COLO829 (cell line): ENCODE results near the gene CFH.
"Not testable (repeated sequence)": the region's sequence is repeated elsewhere in the genome, so short reads cannot be mapped to it uniquely, and the experiment has no call there.

Experiments
- DNase-seq: peaks from one replicate; pipeline ENCODE4 v3.0.0; 2012; ENCODE audit warnings: low spot score

The CFH gene

DNA sequence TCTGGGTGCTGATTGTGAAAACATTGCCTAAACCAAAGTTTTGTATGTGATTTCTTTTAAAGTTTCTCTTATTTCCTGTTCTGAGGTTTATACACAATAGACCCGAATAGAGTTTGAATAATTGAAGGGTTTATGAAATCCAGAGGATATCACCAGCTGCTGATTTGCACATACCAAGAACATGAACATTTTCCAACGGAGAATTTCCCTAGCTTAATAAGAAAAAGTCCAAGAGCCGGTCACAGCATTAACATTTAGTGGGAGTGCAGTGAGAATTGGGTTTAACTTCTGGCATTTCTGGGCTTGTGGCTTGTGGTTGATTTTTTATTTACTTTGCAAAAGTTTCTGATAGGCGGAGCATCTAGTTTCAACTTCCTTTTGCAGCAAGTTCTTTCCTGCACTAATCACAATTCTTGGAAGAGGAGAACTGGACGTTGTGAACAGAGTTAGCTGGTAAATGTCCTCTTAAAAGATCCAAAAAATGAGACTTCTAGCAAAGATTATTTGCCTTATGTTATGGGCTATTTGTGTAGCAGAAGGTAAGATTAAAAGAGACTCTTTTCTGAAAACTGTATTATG lies at the start of gene CFH:
Gene CFH, plus strand, starts transcription at position 407 of the 579 bp plus-strand sequence. Its CDS starts 75 bp downstream, at position 482.
- DNase-seq: no peak

DNA sequence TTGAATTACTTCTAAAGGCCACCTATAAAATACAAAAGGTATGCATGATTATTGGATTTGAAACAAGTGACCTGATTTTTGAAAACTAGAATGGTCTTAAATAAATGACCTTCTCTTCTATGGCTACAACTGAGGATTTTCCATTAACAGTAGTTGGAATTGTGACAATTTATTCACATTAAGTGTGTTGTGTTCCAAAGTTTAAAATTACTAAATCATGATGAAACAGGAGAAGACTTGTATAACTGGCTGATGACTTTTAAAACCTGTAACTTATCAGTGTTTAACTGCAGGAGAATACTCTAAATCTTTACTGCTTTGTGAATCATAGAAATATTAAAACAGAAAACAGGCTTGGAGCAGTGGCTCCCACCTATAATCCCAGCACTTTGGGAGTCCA lies 48.2 kb upstream of the CFH start:
- no peak for DNase-seq

DNA sequence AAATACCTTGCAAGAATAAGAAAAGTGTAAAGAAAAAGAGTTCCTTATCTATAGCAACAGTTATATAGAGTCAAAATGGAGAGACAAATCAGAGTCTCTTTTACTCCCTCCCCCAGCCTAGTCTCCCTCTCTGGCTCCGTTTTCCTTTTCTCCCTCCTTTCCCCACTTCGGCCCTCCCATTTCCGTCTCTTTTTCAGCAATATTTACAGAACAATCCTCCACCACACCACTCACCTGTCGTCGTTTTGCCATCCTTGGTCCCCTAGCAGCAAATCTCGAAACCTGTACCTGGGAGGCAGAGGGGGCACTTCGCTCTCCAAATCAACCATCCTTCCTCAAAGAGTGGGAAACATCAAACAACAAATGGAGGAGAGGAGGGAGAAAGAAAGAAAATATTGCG lies 43.9 kb upstream of the CFH start:
- no peak for DNase-seq

DNA sequence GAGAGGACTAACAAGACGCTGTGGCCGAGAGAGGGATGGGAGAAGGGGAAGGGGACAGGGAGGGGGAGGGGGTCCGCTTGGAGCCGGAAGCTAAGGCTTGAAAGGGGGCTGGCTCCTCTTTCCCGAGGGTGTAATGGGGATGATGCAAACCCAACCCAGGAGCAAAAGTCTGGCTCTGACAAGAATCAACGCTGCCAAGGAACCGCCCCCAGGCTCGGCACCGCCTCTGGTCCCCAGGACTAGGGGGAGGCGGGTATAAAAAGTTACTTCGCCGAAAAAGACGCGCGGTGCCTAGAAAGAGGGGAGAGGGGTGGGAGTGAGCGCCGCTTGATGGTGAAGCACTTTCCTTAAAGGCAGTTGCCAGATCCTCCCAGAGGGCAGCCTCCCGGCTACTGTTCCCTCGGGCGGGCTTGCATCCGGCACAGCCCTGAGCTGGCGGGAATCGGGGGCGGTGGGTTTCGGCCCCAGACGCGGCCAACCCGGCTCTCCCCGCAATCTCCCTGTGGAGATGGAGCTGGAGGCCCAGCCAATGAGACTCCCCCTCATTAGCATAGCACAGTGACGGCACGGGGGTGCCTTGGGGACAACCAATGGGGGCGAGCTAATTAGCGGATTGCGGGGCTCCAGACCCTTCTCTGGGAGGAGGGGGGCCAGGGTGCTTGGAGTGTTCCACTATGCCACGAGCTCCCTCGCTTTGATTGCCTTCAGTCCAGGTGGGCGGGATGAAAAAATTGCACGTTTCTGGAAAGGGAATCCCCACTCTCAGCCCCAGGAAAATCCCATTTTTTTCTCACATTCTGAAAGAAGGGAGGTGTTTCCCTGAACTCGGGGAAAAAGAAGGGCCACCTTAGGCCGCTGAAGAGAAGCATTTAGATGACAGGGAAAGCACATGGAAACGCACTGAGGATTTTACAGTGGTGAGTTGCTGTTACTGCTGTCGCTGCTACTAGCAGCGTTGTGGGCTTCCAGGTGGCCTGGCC lies 43.2 kb upstream of the CFH start, which contains the start of gene KCNT2:
Gene KCNT2, minus strand, starts transcription at position 51 of the 980 bp plus-strand sequence. CDS start 131 bp downstream, outside the sequence.
- no peak for DNase-seq

DNA sequence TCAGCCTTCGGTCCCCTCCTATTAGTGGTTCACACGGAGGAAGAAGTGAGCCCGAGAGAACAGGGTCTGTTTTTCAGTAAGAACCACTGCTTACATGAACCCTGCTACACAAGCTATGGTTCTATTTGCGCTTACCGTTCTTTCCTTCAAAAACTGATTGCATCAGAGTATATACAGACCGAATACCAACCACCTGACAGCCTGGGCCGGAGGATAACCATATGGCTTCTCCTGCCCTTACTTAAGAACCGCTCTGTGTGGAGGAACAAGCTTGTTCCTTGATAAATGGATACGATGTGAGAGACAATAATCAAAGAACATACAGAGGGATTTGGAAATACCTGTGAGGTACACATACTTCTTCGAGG lies 42.5 kb upstream of the CFH start:
- DNase-seq: no peak

DNA sequence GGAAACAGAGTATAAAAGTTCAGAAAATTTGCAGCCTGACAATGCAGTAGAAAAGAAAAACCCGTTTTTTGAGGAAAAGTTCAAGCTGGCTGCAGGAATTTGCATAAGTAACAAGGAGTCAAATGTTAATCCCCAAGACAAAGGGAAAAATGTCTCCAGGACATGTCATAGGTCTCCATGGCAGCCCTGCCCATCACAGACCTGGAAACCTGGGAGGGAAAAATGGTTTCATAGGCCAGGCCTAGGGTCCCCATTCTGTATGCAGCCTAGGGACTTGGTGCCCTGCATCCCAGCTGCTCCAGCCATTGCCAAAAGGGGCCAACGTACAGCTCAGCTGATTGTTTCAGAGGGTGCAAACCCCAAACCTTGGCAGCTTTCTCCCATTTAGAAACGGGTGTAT lies 40.0 kb upstream of the CFH start:
- no peak for DNase-seq

DNA sequence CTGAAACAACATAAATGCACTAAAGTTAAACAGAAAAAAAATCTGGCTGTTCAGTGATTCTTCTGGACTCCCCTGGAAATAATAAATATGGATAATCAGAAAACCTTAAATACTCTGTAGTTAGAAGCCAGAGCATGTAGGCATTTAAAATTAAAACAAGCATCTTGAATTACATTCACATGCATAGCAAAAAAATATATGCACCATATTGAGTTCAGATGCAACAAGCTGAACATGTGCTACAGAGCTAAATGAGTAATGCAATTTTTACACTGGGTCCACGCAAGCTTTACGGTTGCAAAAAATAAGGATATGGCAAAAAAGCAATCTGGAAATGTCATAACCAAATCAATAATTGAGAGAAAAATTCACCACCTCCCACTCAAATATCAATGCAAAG lies 32.1 kb upstream of the CFH start:
- no peak for DNase-seq

DNA sequence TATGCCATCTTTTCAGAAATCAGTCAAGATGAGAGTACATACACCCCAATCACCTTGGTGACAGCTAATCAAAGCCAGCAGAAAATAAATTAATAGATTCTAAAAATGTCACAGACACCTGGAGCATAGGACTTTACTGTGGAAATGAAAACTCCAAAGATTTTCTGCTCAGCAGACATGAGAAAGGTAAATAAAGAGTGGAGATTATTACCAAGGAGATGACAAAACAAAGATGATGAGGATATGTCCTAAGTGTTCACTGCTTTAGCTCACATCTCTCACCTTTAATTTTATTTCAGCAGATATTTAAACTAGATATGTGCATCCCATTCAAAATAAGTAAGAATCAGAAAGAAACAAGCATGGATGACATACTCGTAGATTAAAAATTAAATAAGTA lies 28.8 kb upstream of the CFH start:
- no peak for DNase-seq

DNA sequence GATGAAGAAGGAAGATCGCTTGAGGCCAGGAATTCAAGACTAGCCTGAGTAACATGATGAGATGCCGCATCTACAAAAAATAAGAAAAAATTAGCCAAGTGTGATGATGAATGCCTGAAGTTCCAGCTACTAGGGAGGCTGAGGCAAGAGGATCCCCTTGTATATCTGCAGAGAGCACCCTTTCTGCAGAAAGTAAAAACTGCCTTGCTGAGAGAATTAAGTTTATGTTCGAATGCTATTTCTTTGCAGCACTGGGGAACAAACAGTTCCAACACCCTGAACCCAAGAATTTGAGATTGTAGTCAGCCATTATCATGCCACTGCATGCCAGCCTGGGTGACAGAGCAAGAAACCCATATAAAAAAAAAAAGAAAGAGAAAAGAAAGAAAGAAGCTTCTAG lies 23.0 kb upstream of the CFH start:
- DNase-seq: no peak

DNA sequence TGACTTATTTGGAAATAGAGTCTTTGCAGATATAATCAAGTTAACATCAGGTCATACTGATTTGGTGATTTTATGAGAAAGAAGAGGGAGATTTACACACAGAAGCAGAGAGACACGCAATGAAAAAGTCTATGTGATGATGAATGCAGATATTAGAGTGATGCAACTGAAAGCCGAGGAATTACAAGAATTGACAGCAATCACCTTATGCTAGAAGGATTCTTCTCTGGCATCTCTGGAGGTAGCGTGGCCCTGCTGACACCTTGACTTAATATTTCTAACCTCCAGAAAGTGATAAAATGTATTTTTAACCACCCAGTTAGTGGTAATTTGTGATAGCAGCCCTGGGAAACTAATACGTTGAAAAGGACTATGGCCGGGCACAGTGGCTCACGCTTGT lies 14.2 kb upstream of the CFH start:
- no peak for DNase-seq

DNA sequence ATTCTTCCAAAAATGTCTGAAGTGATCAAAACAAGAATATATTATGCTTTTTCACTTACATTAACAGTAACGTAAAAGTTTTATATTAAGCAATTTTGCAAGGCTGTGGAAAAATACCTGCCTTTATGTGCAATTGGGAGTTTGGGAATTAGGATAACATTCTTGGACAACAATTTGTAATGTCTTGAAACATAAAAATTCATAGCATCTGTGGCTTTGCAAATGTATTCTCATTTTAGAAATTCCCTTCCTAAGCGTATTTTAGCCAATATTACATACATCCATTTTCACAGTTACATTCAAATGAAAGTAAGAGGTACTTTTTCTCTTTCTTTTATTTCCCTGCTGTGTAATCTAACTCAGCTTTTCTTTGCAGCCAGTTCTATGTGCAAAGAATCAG lies 13.4 kb upstream of the CFH start:
- no peak for DNase-seq

DNA sequence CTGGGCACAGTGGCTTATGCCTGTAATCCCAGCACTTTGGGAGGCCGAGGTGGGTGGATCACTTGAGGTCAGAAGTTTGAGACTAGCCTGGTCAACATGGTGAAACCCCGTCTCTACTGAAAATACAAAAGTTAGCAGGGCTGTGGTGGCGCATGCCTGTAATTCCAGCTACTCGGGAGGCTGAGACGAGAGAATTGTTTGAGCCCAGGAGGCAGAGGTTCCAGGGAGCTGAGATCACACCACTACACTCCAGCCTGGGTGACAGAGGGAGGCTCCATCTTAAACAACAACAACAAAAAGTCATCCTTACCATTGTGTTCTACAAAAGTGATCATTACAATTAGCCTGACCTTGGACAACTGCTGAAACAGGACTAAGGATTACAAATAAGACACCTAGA lies 12.6 kb upstream of the CFH start:
- not testable (repeated sequence) for DNase-seq

DNA sequence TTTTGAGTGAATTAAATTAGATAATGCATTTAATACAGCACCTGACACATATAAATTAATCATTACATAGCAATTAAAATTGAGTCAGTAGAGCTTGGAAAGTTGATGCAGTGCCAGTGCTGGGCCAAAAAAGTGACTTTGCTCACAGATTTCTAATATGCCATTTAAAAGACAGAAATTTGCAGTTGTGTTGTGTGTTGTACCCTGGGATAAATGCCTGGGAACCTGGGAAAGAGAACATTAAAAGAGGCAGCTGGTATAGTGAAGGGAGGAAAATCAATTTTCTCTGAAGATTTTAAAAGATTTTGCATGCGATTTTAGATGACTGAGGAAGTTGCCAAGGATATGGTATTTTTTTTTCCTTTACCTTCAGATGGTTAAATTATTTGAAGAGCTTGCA lies 10.9 kb upstream of the CFH start:
- DNase-seq: no peak

DNA sequence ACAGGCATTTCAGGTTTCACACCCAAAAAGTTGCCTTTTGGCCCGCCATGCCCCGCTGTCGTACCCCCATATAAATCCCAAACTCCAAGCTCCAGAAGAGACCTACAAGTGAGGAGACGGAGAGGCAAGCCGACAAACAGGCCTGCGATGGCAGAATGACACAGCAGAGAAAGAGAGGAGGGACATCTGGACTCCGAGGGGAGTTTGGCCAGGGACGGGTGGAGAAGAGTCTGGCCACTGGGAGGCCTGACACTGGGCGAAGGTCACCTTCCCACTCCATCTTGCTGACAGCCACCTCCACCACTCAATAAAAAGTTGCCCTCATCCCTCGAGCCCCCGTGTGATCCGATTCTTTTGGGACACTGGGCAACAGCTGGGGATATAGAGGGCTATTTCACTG lies 1.9 kb upstream of the CFH start:
- DNase-seq: no peak

DNA sequence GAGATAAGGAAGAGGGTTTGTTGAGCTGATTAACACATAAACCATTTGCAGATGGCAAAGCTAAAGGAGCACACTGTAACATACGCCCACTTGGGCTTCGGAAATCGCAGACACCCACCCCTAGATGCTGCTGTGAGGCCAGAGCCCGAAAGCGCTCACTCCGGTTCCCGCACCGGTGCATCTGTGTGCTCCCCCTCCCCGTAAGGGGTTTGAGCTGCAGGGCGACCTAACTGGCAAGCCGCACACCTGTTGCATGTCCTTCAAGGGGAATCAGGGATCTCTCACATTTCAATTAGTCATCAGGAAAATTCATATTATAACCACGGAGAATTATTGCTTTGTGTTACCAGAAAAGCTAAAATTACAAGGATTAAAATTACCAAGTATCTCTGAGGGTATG lies 1.4 kb upstream of the CFH start:
- DNase-seq: no peak

DNA sequence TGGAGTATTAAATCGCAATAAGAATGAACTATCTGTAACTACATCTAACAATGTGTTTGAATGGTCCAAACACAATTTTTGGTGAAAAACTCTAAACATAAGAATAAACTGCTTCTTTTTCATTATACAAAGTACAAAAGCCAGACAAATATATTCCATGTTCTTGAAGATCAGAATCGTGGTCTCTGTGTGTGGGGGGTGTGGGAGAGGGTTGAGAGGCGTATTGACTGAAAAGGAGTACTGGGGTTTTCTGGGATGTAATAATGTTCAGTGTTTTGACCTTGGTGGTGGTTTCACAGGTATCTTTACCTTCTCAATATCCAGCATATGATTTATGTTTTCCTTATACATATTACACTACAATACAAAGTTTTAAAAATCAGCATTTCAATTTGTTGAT lies 764 bp upstream of the CFH start:
- no peak for DNase-seq

DNA sequence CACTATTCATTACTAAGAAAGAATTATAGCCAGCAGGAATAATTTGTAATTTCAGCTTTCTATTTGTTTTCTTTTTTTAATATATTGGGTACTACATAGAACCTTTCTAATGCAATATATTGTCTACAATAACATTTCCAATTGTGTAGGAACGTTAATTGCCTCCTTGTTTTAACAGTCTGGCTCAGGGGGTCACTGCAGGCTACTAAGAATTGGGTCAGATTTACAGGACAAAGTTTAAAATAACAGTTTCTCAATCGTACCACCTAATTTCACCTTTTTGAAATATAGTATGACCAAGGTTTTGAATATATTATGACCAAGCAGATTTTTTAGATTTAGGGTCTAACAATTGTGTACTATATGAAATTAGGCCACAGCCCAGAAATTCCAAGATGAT lies 2.4 kb downstream of the CFH start:
- DNase-seq: no peak

DNA sequence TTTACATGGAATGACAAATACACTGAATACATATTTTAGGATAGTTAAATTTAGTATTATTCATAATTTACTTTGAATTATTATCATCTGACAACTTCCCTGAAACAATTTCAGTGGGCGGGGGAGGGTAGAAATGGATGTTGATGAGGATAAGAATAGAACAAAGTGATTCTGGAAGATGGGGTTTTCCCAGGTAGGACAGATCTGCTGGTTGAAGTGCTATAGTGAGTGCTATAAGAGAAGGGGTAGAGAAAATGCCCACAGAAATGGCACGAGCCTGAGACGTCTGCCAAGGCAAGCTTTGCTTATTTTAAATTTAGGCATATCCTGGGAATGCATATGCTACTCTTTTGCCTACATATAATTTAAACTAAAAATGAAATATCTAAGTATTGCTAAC lies 3.2 kb downstream of the CFH start:
- no peak for DNase-seq

DNA sequence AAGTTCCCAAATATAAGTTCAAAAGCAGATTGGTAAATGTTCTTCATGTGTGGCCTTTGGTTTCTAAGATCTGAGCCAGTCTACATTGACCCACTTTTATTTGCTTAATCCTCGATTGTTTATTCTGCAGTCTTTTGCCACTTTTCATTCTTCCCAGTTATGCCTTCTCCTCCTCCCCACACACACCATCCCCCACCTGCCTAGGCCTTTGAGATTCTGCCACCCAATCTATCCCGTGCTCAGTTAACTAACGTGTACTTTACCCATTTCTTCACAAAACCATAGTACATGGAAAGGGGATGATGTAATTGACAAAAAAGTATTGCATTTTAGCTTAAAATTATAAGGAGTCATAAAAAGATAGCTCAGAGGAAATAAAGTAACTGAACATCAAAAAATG lies 3.7 kb downstream of the CFH start:
- DNase-seq: no peak

DNA sequence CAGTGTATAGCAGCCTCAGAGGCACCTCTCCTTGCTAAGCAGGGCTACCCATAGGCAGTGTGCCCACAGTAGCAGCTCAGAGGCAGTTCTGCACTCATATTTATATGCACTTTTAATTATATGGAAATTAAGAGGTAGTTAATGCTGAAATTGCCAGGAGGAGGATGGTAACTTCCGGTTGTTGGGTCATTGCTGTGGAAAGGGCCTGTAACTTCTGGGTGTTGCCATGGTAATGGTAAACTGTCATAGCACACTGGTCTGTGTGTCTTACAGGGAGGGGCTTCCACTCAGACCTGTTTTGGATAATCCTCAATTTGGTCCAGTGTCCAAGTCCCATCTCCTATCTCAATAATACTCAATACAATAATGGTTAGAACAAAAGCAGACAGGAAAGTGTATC lies 7.6 kb downstream of the CFH start:
- no peak for DNase-seq

DNA sequence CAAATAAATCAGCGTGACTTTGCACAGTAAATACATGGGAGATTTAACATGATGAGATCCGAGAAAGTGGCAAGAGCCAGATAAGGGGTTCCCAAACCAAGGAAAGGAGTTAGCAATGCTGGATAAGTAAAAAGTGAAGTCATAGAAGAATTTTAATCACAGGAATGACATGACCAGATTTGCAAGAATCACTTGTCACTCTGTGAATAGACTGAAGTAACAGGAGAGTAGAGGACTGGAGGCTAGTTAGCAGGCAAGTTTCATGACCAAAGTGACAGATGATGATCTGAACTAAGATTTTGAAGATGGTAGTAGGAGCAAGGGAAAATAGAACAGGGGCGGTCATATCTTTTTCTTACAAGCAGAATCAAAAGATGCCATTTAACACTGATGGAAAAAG lies 8.4 kb downstream of the CFH start:
- no peak for DNase-seq

DNA sequence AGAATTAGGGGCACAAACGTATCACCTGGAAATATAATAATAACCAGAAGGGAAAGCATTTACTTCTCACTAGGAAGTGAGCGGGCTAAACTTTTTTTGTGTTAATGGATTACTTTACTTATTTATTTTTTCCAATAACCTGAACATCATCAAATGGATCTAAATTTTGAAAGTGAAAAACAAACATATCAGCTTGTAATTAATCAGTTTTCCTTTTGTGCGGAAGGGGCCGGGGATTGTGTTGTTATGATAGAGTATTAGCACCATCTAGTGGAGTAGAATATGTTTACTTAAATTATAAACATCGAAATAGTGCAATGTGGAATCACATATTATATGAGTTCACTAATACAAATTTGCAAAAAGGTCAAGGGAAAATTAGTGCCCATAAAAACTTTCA lies 9.0 kb downstream of the CFH start:
- DNase-seq: peak; percentile 30

DNA sequence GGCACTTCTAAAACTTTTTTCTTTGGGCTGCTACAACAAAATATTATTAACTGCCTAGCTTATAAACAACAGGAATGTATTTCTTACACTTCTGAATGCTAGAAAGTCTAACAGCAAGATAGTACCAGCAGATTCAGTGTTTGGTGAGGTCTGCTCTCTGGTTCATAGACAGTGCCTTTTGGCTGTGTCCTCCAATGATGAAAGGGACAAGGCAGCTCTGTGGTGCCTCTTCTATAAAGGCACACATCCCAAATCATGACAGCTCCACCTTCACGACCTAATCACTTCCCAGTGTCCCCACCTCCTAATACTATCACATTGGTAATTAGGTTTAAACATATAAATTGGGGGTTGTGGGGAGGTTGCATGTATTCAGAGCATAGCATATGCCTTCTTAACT lies 9.5 kb downstream of the CFH start:
- DNase-seq: no peak

DNA sequence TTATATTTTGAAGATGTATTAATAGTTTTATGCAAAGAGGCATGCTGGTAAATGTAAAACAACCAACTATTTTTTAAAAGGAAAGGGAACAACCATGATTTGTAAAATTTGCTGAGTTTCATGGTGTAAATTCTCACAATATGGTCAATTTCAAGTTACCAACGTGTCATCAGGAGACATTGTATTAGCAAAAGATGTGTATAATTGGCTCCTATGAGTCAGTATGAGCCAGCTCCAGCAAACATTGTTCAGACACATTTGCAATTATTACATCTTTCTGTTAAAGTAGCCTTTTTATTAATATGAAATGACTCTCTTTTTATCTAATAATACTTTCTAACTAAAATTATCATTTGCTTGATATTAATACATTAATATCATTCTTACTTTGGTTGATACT lies 15.3 kb downstream of the CFH start:
- no peak for DNase-seq
